ENCODE data around the gene EIF3M. TPM values are rescaled to one million over a fixed set of nuclear protein-coding genes. Genes with fewer than 3 reads are reported as not detected.

EIF3M gene
- total and polyA plus RNA-seq, 2 donors (not counting 1 experiment from before 2014, with no cell fraction given): 240 to 491 TPM

DNA sequence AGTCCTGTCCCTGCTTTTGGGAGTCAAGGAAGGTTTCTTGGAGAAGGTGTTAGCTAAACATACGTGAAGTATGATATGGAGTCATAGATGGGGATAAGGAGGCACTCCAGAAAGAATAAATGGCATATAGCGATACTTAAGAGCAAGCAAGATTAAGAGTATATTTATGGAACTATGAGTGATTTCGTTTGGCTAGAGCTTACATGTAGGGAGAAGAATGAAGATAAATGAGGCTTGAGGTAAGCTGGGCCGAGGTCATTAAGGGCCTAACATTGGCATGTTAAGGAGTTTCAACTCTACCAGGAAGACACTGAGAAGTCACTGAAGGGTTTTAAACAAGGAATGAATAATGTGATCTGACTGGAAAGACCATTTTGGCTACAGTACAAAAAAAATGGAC lies 33.3 kb downstream of the EIF3M start:
- Histone ChIP-seq H3K9me3 (ENCODE audit: control insufficient read depth, insufficient read depth, low read depth, low read length) (no peaks in the 10 kb centered on the region), H2AFZ (ENCODE audit: low read length) (no peak overlapping the region), H3K27ac (ENCODE audit: insufficient read depth, low read length) (no peak overlapping the region), H3K9ac (ENCODE audit: insufficient read depth, low read length) (no peak overlapping the region), H3K4me1 (ENCODE audit: control insufficient read depth, extremely low read depth, insufficient read depth, low read length) (no peaks in the 10 kb centered on the region), H3K4me3 (replicated peaks in 1 of 4; ENCODE audit: control extremely low read depth in 1 of 4, insufficient read depth in 1 of 4, low read depth in 3 of 4, low read length in 4 of 4) (no peak overlapping the region), H3K4me2 (ENCODE audit: extremely low read depth, insufficient read depth, low read length) (no peak overlapping the region), H4K20me1 (ENCODE audit: control insufficient read depth, extremely low read depth, insufficient read depth, low read length) (no peaks in the 10 kb centered on the region), H3K36me3 (ENCODE audit: control insufficient read depth, insufficient read depth, low read length) (no peaks in the 10 kb centered on the region), H3K27me3 (ENCODE audit: control insufficient read depth, insufficient read depth, low read length) (no peaks in the 10 kb centered on the region), H3K79me2 (ENCODE audit: control insufficient read depth, insufficient read depth, low read length) (no peaks in the 10 kb centered on the region)
- DNase-seq (ENCODE audit: low read depth in 2 of 2): no peak
- TF ChIP-seq, protein P1, sequence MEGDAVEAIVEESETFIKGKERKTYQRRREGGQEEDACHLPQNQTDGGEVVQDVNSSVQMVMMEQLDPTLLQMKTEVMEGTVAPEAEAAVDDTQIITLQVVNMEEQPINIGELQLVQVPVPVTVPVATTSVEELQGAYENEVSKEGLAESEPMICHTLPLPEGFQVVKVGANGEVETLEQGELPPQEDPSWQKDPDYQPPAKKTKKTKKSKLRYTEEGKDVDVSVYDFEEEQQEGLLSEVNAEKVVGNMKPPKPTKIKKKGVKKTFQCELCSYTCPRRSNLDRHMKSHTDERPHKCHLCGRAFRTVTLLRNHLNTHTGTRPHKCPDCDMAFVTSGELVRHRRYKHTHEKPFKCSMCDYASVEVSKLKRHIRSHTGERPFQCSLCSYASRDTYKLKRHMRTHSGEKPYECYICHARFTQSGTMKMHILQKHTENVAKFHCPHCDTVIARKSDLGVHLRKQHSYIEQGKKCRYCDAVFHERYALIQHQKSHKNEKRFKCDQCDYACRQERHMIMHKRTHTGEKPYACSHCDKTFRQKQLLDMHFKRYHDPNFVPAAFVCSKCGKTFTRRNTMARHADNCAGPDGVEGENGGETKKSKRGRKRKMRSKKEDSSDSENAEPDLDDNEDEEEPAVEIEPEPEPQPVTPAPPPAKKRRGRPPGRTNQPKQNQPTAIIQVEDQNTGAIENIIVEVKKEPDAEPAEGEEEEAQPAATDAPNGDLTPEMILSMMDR (conservative IDR thresholded peaks at IDR 0.05 in 1 of 2, IDR thresholded peaks at IDR 0.05 in 1 of 2; ENCODE audit: low read depth in 1 of 2, low read length in 2 of 2): no peak
- TF ChIP-seq EZH2 (IDR thresholded peaks at IDR 0.05; ENCODE audit: low read length, missing control alignments): no peak

DNA sequence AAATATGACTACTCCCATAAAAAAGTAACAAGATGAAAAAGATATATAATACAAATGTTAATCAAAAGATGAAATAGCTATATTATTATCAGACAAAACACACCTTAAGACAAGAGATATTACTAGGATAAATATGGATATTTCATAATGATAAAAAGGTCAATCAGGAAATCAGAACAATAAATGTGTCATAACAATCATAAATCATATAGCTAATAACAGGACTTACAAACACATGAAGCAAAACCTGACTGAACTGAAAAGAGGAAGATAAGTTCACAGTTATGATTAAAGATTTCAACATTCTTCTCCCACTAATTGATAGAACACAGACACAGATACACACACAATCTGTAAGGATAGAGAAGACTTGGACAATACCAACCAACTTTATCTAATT lies 47.2 kb downstream of the EIF3M start:
- H3K27ac ChIP-seq (ENCODE audit: insufficient read depth, low read length): no peak overlapping the region
- H2AFZ ChIP-seq (ENCODE audit: low read length): no peak overlapping the region
- no peaks in the 10 kb centered on the region for H3K79me2 ChIP-seq (ENCODE audit: control insufficient read depth, insufficient read depth, low read length)
- H3K36me3 ChIP-seq (ENCODE audit: control insufficient read depth, insufficient read depth, low read length): no peaks in the 10 kb centered on the region
- H4K20me1 ChIP-seq (ENCODE audit: control insufficient read depth, extremely low read depth, insufficient read depth, low read length): no peaks in the 10 kb centered on the region
- TF ChIP-seq, protein P1 (conservative IDR thresholded peaks at IDR 0.05 in 1 of 2, IDR thresholded peaks at IDR 0.05 in 1 of 2; ENCODE audit: low read depth in 1 of 2, low read length in 2 of 2): no peak
- no peak for TF ChIP-seq EZH2 (IDR thresholded peaks at IDR 0.05; ENCODE audit: low read length, missing control alignments)
- no peak for DNase-seq (ENCODE audit: low read depth in 2 of 2)
- peaks cover 3% of the 10 kb centered on the region for H3K27me3 ChIP-seq (ENCODE audit: control insufficient read depth, insufficient read depth, low read length)
- H3K4me2 ChIP-seq (ENCODE audit: extremely low read depth, insufficient read depth, low read length): no peak overlapping the region
- no peaks in the 10 kb centered on the region for H3K9me3 ChIP-seq (ENCODE audit: control insufficient read depth, insufficient read depth, low read depth, low read length)
- no peak overlapping the region for H3K9ac ChIP-seq (ENCODE audit: insufficient read depth, low read length)
- no peaks in the 10 kb centered on the region for H3K4me1 ChIP-seq (ENCODE audit: control insufficient read depth, extremely low read depth, insufficient read depth, low read length)
- H3K4me3 ChIP-seq (replicated peaks in 1 of 4; ENCODE audit: control extremely low read depth in 1 of 4, insufficient read depth in 1 of 4, low read depth in 3 of 4, low read length in 4 of 4): no peak overlapping the region

DNA sequence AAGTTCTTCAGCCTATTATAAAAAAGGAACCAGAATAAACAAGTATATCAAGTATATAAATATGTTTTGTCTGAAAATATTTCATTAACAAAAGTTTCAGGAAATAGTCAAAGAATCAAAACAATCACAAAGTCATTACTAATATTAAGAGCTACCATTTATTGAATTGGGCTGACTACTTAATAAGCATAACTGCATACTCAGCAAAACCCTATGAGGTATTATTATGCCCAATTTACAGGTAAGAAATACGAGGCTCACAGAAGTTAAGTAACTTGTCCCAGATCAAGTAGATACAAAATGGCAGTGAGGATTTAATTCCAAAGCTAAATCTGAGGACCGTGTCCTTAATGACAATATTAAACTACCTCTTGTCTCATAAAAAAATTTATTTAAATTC lies 52.2 kb downstream of the EIF3M start:
- H3K4me1 ChIP-seq (ENCODE audit: control insufficient read depth, extremely low read depth, insufficient read depth, low read length): no peaks in the 10 kb centered on the region
- H3K27me3 ChIP-seq (ENCODE audit: control insufficient read depth, insufficient read depth, low read length): peaks cover 3% of the 10 kb centered on the region
- no peaks in the 10 kb centered on the region for H4K20me1 ChIP-seq (ENCODE audit: control insufficient read depth, extremely low read depth, insufficient read depth, low read length)
- no peaks in the 10 kb centered on the region for H3K36me3 ChIP-seq (ENCODE audit: control insufficient read depth, insufficient read depth, low read length)
- no peak overlapping the region for H3K4me2 ChIP-seq (ENCODE audit: extremely low read depth, insufficient read depth, low read length)
- no peak overlapping the region for H2AFZ ChIP-seq (ENCODE audit: low read length)
- H3K9ac ChIP-seq (ENCODE audit: insufficient read depth, low read length): no peak overlapping the region
- H3K9me3 ChIP-seq (ENCODE audit: control insufficient read depth, insufficient read depth, low read depth, low read length): no peaks in the 10 kb centered on the region
- no peak overlapping the region for H3K27ac ChIP-seq (ENCODE audit: insufficient read depth, low read length)
- TF ChIP-seq, protein P1 (conservative IDR thresholded peaks at IDR 0.05 in 1 of 2, IDR thresholded peaks at IDR 0.05 in 1 of 2; ENCODE audit: low read depth in 1 of 2, low read length in 2 of 2): no peak
- TF ChIP-seq EZH2 (IDR thresholded peaks at IDR 0.05; ENCODE audit: low read length, missing control alignments): no peak
- no peak overlapping the region for H3K4me3 ChIP-seq (replicated peaks in 1 of 4; ENCODE audit: control extremely low read depth in 1 of 4, insufficient read depth in 1 of 4, low read depth in 3 of 4, low read length in 4 of 4)
- DNase-seq (ENCODE audit: low read depth in 2 of 2): no peak
- H3K79me2 ChIP-seq (ENCODE audit: control insufficient read depth, insufficient read depth, low read length): no peaks in the 10 kb centered on the region
